Iris pigment epithelial cell (primary cell): ENCODE data around the gene FAM222B.
A peak's percentile ranks its signal among the peaks of the same experiment; 100 is the strongest.
"Not testable (repeated sequence)": the region's sequence is repeated elsewhere in the genome, so short reads cannot be mapped to it uniquely, and the experiment has no call there.

ENCODE experiments used
- DNase-seq: peaks from one replicate; pipeline ENCODE4 v3.0.0-alpha.2; 2011; ENCODE audit warnings: low read depth

The FAM222B gene

GRCh38 chr17:28745786-28746411 is 96.7 kb downstream of the FAM222B start:
- no peak for DNase-seq

GRCh38 chr17:28744972-28745785 is 97.4 kb downstream of the FAM222B start:
- DNase-seq, result peak; percentile 68

- DNase-seq, result no peak
These were observed 98.3 kb downstream of the FAM222B start for GRCh38 chr17:28744104-28744971.

GRCh38 chr17:28743243-28744103 is 99.1 kb downstream of the FAM222B start, which contains the start of gene TRAF4:
TSS of gene TRAF4 (plus strand) at chr17:28744011. CDS start at chr17:28744113, 102 bp downstream.
- DNase-seq, result peak; percentile 92

DNA sequence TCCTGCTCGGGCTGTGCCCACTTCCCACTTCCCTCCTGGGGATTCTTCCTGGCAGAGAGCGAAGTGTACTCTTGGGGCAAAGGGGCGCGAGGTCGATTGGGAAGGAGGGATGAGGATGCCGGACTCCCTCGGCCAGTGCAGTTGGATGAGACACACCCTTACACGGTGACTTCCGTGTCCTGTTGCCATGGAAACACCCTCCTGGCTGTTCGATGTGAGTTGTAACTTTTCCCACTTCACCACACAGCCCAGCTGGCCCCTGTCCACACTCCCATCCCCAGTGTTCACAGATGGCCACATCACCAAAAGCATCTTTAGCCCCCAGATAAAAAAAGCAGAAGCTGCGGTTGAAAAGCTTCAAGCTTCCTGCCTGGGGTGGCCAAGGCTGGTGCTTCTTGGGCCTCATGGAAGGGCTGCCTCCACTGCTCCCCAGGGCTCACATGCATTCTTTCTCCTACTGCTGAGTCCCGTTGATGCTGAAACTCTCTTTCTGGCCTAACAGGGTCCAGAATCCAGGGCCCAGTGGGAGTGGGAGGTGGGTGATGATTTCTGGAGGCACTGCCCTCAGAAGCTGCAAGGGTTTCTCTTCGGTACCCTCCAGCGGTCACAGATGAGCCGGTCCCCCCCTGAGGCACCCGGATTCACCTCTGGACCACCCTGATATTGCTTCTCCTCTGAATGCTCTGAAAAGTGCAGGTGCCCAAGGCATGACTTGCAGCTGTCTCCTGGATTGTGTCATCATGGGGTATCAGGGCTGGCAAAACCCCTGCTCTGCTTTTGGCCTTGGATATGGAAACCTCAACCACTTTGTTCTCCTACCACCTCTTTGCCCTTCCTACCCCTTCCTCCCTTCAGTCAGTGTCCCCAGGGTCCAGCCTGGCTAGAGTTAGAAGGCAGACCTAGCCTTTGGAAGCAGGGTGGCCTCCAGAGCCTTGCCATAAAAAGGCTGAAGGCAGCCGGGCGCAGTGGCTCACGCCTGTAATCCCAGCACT is 100.9 kb downstream of the FAM222B start:
- no peak for DNase-seq

DNA sequence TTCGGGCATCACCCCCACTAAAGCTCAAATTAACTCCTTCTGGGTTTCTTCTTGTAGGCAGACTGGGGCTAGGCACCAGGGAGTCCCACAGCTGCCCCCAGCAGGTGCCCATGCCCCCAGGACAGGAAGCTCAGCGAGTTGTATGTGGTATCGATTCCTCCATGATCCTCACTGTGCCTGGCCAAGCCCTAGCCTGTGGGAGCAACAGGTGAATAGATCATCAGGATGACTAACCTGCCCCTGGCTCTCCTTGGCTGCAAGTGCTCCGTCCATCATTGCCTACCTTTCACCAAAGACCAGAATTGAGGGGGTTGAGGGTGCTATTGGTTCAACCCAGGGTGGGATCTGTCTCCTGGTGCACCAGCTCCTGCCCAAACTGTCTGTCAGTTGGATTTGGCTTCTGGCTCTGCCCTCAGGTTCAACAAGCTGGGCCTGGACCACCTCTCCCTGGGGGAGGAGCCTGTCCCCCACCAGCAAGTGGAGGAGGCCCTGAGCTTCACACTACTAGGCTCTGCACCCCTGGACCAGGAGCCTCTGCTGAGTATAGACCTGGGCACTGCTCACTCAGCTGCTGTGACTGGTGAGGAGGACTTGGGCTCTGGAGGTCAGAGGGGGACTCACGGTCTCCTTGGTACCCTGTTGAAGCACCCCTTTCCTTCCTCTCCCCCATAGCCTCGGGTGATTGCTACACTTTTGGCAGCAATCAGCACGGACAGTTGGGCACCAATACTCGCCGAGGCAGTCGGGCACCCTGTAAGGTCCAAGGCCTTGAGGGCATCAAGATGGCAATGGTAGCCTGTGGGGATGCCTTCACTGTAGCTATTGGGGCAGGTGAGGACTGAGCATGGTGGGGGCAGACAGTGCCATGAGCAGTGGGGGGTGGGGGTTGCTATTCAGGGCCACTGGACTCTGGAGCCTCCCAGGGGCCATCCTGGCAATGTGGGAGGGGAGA is 101.9 kb downstream of the FAM222B start:
- no peak for DNase-seq

GRCh38 chr17:28738680-28739384 is 103.8 kb downstream of the FAM222B start:
- no peak for DNase-seq

GRCh38 chr17:28737770-28738679 is 104.6 kb downstream of the FAM222B start:
- DNase-seq, result no peak

DNA sequence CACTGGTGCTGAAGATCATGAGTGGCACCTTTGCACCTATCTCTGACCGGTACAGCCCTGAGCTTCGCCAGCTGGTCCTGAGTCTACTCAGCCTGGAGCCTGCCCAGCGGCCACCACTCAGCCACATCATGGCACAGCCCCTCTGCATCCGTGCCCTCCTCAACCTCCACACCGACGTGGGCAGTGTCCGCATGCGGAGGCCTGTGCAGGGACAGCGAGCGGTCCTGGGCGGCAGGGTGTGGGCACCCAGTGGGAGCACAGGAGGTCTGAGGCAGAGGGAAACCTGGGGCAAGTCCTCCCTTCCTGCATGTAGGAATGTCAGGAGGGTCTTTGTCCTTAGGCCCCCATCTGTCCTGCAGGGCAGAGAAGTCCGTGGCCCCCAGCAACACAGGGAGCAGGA is 105.3 kb downstream of the FAM222B start:
- DNase-seq, result no peak

- DNase-seq, result not testable (repeated sequence)
These were observed 106.4 kb downstream of the FAM222B start for GRCh38 chr17:28735913-28736769.

GRCh38 chr17:28735242-28735722 is 107.3 kb downstream of the FAM222B start:
- peak; percentile 68 for DNase-seq

DNA sequence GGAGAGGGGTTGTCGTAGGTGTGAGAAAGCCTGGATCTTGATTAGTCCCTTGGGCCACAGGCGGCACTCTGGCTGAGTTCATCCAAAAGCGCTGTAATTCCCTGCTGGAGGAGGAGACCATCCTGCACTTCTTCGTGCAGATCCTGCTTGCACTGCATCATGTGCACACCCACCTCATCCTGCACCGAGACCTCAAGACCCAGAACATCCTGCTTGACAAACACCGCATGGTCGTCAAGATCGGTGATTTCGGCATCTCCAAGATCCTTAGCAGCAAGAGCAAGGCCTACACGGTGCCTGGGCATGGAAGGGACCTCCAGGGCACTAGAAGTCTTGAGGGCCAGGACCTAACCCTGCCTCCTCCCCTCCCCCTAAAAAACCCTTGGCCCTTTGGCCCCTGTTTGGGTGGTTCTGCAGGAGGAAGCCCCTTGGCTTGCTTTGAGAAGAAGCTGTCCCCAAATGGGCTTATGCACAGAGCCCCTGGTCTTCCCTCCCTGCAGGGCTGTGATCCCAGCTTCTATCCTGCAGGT is 107.8 kb downstream of the FAM222B start:
- DNase-seq, result no peak

- DNase-seq, result no peak
These were observed 109.2 kb downstream of the FAM222B start for GRCh38 chr17:28733346-28733745.

DNA sequence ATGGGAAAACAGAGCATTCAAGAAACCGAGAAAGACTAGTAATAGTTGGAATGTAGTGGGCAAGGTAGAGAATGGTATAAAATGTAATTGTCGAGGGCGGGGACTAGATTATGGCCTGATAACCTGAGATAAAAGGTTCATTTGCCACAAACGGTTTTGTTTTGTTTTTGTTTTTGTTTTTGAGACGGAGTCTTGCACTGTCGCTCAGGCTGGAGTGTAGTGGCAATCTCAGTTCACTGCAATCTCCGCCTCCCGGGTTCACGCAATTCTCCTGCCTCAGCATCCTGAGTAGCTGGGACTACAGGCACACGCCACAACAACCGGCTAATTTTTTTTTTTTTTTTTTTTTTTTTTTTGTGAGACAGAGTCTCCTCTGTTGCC is 112.7 kb downstream of the FAM222B start:
- no peak for DNase-seq

DNA sequence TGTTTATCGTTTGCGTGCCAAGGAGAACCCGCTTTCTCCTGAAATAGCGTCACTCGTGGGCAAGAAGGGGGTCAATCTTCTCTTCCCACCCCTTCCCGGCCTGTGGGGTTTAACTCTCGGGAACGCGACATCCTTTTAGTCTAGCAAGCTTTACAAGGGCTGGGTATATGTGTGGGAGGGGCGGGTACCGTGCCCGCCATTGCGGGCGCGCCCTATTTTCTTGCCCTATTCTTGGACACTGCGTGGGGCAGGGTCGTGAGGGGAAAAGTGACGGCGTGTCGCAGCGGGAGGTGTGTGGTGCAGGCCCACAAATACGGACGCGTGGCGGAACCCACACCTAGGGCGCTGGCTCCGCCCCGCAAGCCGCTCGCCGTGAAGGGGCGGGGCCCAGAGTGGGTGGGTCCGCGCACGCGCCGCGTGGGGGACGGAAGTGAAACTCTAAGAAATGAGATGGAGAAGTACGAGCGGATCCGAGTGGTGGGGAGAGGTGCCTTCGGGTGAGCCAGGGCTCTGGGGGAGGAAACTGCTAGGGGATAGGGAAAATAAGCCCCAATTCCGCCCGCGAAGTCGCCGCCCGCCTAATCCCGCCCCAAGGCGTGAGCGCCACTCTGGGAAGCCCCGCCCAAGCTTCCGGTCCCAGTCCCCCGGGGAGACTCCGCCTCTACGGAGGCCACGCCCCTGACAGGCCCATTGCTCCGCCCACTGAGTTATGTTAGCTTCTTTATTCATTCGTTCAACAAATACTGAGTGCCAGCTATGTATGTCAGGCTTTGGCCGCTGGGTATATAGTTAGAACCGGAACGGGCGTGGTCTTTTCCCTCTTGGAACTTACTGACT is 114.0 kb downstream of the FAM222B start, which contains the start of gene NEK8:
NEK8 (plus strand) TSS at position 425 of the 837 bp plus-strand sequence; CDS start at position 451, 26 bp downstream.
- DNase-seq, result peak; percentile 92
